GM19395 (cell line): Measurements from ENCODE around the gene DSE.
"Not testable (repeated sequence)": the region's sequence is repeated elsewhere in the genome, so short reads cannot be mapped to it uniquely, and the experiment has no call there.

Experiments
- ATAC-seq: cut with Tn5 transposase; IDR thresholded peaks from one replicate; pipeline ENCODE4 v1.9.1; 2021; ENCODE audit warnings: mild to moderate bottlenecking, moderate library complexity; ENCODE audit not compliant: unreplicated experiment

The DSE gene

GRCh38 chr6:116370760-116371119 is at the start of gene DSE:
DSE (plus strand) TSS chr6:116370947; CDS start chr6:116399251, 28,304 bp downstream.
- peak; percentile 78 for ATAC-seq

GRCh38 chr6:116321933-116322332 is 48.8 kb upstream of the DSE start:
- ATAC-seq: not testable (repeated sequence)

GRCh38 chr6:116323863-116324262 is 46.9 kb upstream of the DSE start:
- no peak for ATAC-seq

- ATAC-seq: not testable (repeated sequence)
Observed at GRCh38 chr6:116325634-116326132, 45.1 kb upstream of the DSE start.

- no peak for ATAC-seq
Observed at GRCh38 chr6:116326181-116326671, 44.5 kb upstream of the DSE start.

- ATAC-seq: no peak
Observed at GRCh38 chr6:116326996-116327395, 43.8 kb upstream of the DSE start.

GRCh38 chr6:116327803-116328527 is 42.8 kb upstream of the DSE start:
- no peak for ATAC-seq

GRCh38 chr6:116328528-116328903 is 42.2 kb upstream of the DSE start:
- ATAC-seq: no peak

GRCh38 chr6:116329156-116329555 is 41.6 kb upstream of the DSE start:
- ATAC-seq: no peak

- no peak for ATAC-seq
Observed at GRCh38 chr6:116330511-116330910, 40.2 kb upstream of the DSE start.

GRCh38 chr6:116332096-116332495 is 38.7 kb upstream of the DSE start:
- ATAC-seq: no peak

GRCh38 chr6:116334638-116335409 is 35.9 kb upstream of the DSE start:
- not testable (repeated sequence) for ATAC-seq

GRCh38 chr6:116335612-116336215 is 35.0 kb upstream of the DSE start:
- ATAC-seq: no peak

- ATAC-seq: no peak
Observed at GRCh38 chr6:116338943-116339342, 31.8 kb upstream of the DSE start.

GRCh38 chr6:116340625-116341024 is 30.1 kb upstream of the DSE start:
- not testable (repeated sequence) for ATAC-seq

GRCh38 chr6:116349216-116349615 is 21.5 kb upstream of the DSE start:
- ATAC-seq: no peak

GRCh38 chr6:116351101-116351500 is 19.6 kb upstream of the DSE start:
- no peak for ATAC-seq

- peak; percentile 71 for ATAC-seq
Observed at GRCh38 chr6:116352515-116353471, 18.0 kb upstream of the DSE start.

GRCh38 chr6:116354236-116354635 is 16.5 kb upstream of the DSE start:
- no peak for ATAC-seq

- no peak for ATAC-seq
Observed at GRCh38 chr6:116355796-116356195, 15.0 kb upstream of the DSE start.
